Astrocyte (in vitro differentiated cells and primary cell): Measurements from ENCODE around the gene CTTNBP2NL.

Experiments used
- EZH2 ChIP-seq: IDR thresholded peaks from 2 replicates; pipeline ENCODE4 v1.6.1; 2012; ENCODE audit warnings: mild to moderate bottlenecking, low read length, inconsistent platforms; ENCODE audit not compliant: insufficient read depth
- TF ChIP-seq, protein P1 (sequence below): IDR thresholded peaks from 2 replicates; pipeline ENCODE4 v1.5.1; 2011; ENCODE audit warnings: low read depth, mild to moderate bottlenecking, inconsistent platforms, low read length, moderate library complexity; ENCODE audit not compliant: insufficient read depth

DNA sequence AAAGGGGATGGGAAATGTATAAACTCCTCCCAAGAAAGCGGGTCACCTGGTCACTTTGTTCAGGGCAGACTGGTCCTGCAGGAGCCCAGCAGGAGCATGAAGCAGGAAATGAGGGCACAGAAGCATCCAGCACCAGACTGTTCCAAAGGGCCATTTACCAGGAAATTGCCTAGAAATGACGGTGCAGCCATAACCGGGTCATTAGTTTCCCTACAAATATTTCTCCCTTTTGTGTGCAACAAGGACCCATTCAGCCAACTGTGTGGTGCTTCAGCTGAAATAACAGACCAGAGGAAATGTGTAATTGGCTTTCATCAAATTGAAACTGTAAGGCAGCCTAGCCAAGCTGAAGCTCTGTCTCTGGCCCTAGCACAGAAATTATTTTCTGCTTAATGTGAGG lies 7.6 kb upstream of the CTTNBP2NL start:
- TF ChIP-seq, protein P1, sequence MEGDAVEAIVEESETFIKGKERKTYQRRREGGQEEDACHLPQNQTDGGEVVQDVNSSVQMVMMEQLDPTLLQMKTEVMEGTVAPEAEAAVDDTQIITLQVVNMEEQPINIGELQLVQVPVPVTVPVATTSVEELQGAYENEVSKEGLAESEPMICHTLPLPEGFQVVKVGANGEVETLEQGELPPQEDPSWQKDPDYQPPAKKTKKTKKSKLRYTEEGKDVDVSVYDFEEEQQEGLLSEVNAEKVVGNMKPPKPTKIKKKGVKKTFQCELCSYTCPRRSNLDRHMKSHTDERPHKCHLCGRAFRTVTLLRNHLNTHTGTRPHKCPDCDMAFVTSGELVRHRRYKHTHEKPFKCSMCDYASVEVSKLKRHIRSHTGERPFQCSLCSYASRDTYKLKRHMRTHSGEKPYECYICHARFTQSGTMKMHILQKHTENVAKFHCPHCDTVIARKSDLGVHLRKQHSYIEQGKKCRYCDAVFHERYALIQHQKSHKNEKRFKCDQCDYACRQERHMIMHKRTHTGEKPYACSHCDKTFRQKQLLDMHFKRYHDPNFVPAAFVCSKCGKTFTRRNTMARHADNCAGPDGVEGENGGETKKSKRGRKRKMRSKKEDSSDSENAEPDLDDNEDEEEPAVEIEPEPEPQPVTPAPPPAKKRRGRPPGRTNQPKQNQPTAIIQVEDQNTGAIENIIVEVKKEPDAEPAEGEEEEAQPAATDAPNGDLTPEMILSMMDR, result no peak
- TF ChIP-seq EZH2, result no peak
